ENCODE measurements around the gene GJC1. TPM values are rescaled to one million over a fixed set of nuclear protein-coding genes. Genes with fewer than 3 reads are reported as not detected.
A peak's percentile ranks its signal among the peaks of the same experiment; 100 is the strongest.
"Not testable (repeated sequence)": the region's sequence is repeated elsewhere in the genome, so short reads cannot be mapped to it uniquely, and the experiment has no call there.

GJC1 gene
- polyA plus RNA-seq, 1 donor: 8.2 TPM

DNA sequence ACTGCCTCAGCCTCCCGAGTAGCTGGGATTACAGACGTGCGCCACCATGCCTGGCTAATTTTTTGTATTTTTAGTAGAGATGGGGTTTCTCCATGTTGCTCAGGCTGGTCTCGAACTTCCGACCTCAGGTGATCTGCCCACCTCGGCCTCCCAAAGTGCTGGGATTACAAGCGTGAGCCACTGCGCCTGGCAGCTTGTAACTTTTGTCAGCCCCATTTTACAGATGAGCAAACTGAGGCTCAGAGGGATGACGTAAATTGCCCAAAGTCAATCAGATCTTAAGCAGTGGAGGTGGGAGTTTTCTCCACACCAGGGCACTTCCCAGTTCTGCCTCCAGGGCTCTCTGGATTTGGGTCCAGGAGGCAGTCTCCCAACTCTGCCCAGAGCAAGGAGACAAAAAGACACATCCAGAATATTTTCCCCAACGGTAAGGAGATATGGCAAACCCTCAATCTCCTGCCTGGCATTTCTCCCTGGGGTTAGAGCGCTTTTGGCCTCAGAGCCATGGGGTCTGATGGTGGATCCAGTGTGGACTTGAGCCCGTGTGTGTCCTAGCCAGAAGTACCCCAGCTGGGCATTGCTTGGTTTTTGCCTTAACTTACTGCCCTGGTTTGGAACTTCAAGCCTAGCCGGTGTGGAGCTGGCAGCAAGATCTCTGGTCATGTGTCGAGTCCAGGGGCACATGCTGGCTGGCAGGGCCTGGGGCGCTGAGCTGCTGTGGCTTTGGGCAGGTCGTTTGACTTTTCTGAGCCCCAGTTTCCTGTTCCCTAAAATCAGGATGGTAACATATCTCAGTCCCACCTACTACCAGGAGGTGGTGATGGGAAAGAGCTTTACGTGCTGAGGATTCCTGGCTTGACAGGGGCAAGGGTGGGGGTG, 67.9 kb downstream of the GJC1 start:
- WGBS (ENCODE audit: insufficient coverage, low lambda C conversion rate): no CpG with 5 or more reads among the region's 17 CpGs
- peaks cover 57% of the 10 kb centered on the region for H3K27me3 ChIP-seq (ENCODE audit: control insufficient read depth, insufficient read depth, low read length)

DNA sequence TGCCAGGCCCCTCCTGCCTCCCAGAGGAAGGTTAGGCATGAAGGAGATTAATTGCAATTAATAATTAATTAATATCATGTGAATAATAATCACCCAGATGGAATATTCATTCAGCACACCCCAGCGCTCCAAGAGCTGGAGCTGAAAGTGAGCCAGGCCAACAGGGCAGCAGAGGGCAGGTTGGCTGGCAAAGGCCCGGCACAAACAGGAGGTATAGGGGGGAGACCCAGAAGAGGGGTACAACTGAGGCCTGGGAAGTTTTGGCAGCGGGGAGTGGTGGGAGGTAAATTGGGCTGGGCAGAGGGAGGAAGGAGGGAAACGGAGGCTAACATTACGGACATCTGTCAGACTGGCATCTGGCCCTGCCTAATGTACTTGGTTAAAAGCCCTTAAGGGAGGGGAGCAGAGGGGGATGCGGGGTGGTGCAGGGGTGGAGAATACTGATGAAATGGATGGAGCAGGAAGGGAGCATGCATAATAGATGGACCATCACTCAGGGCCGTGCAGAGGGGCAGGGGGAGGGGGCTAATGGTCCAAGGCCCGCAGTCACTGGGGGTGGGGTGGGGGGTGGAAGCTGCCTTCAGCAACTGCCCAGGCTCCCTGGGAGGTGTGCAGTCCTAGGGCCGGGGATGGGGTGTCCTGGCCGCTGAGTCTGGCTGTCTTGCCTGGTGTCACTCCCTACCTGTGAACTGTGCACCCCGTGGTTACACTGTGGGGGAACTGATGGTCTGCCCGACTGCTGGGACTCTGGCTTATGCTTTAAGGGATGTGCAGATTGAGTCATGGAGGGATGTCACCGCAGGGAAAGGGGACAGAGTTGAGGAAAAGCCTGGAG, 69.4 kb downstream of the GJC1 start:
- Histone ChIP-seq H3K4me3 (ENCODE audit: low read length) (no peak overlapping the region), H3K27me3 (ENCODE audit: control insufficient read depth, insufficient read depth, low read length) (peaks cover 52% of the 10 kb centered on the region), H3K4me1 (ENCODE audit: control insufficient read depth, insufficient read depth, low read length) (peaks cover 6% of the 10 kb centered on the region), H3K36me3 (ENCODE audit: control insufficient read depth, insufficient read depth, low read length) (no peaks in the 10 kb centered on the region), H3K9me3 (ENCODE audit: control insufficient read depth, low read depth, low read length) (peaks cover 2% of the 10 kb centered on the region), H3K27ac (ENCODE audit: low read length) (no peak overlapping the region)
- no CpG with 5 or more reads among the region's 13 CpGs for WGBS (ENCODE audit: insufficient coverage, low lambda C conversion rate)
- DNase-seq: no peak

More for the DNA sequence above, 67.9 kb downstream of the GJC1 start:
- H3K4me1 ChIP-seq (ENCODE audit: control insufficient read depth, insufficient read depth, low read length): peaks cover 6% of the 10 kb centered on the region
- no peaks in the 10 kb centered on the region for H3K36me3 ChIP-seq (ENCODE audit: control insufficient read depth, insufficient read depth, low read length)
- no peak for DNase-seq
- H3K9me3 ChIP-seq (ENCODE audit: control insufficient read depth, low read depth, low read length): peaks cover 2% of the 10 kb centered on the region
- no peak overlapping the region for H3K4me3 ChIP-seq (ENCODE audit: low read length)
- no peak overlapping the region for H3K27ac ChIP-seq (ENCODE audit: low read length)

DNA sequence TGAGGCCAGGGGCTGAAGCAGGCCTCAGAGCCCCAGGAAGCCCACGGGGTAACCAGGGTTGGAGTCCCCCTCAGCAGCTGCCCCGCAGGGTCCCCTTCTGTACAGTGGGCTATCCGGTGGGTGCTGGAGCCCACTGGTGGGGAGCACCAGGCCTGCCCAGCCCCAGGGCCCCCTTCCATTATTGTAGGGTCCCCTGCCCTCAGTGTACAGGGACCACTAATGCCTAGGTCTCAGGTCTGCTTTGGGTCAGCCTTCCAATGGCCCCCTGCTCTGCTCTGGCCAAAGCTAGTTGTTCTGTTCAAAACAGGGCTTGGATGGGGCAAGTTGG, 70.2 kb downstream of the GJC1 start:
- no CpG with 5 or more reads among the region's 3 CpGs for WGBS (ENCODE audit: insufficient coverage, low lambda C conversion rate)
- Histone ChIP-seq H3K9me3 (ENCODE audit: control insufficient read depth, low read depth, low read length) (peaks cover 2% of the 10 kb centered on the region), H3K4me3 (ENCODE audit: low read length) (peak overlapping the region; percentile 21), H3K27ac (ENCODE audit: low read length) (no peak overlapping the region), H3K36me3 (ENCODE audit: control insufficient read depth, insufficient read depth, low read length) (no peaks in the 10 kb centered on the region), H3K27me3 (ENCODE audit: control insufficient read depth, insufficient read depth, low read length) (peaks cover 51% of the 10 kb centered on the region), H3K4me1 (ENCODE audit: control insufficient read depth, insufficient read depth, low read length) (peaks cover 6% of the 10 kb centered on the region)
- no peak for DNase-seq

- peaks cover 6% of the 10 kb centered on the region for H3K4me1 ChIP-seq (ENCODE audit: control insufficient read depth, insufficient read depth, low read length)
- H3K36me3 ChIP-seq (ENCODE audit: control insufficient read depth, insufficient read depth, low read length): no peaks in the 10 kb centered on the region
- no CpG with 5 or more reads among the region's 60 CpGs for WGBS (ENCODE audit: insufficient coverage, low lambda C conversion rate)
- H3K9me3 ChIP-seq (ENCODE audit: control insufficient read depth, low read depth, low read length): peaks cover 2% of the 10 kb centered on the region
- no peak overlapping the region for H3K27ac ChIP-seq (ENCODE audit: low read length)
- H3K27me3 ChIP-seq (ENCODE audit: control insufficient read depth, insufficient read depth, low read length): peaks cover 48% of the 10 kb centered on the region
- no peak for DNase-seq
- peak overlapping the region; percentile 21 for H3K4me3 ChIP-seq (ENCODE audit: low read length)
Measured at GRCh38 chr17:44759086-44759915, 70.8 kb downstream of the GJC1 start.

DNA sequence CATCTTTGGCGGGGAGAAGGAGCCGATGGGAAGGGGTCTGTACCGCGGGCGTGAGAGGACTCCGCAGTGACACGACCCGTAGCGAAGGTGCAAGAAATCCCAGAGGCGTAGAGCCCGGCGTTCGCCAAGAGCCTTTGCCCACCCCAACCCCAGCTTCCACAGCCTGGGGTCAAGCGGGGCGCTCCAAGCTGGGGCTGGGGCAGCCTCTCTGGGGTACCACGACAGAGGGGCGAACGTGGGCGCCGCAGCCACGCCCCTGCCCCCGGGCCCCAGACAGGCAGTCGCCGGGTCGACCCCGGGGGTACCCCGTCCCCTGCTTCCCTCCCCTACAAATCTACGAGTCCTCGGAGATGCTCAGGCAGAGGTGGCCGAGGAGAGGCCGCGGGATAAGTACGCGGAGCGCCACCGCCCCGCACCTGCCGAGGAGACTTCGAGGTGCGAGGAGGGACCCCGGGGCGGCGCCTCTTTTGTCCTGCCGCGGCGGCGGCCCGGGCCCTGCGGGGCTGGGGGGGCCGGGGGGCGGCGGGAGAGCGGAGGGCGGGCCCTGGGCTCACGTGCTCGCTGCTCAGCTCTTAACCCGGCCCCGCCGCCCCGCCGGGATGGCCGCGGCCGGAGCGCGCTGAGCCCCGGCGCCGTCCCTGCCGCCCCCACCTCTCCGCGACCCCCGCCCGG, 71.5 kb downstream of the GJC1 start, which contains the start of gene ADAM11:
ADAM11 (plus strand) TSS at position 575 of the 672 bp plus-strand sequence. CDS start 212 bp downstream, outside the sequence.
- Histone ChIP-seq H3K4me3 (ENCODE audit: low read length) (peak within 1 kb of the TSS; percentile 21), H3K9me3 (ENCODE audit: control insufficient read depth, low read depth, low read length) (peaks cover 2% of the 10 kb centered on the region), H3K27ac (ENCODE audit: low read length) (no peak within 1 kb of the TSS), H3K27me3 (ENCODE audit: control insufficient read depth, insufficient read depth, low read length) (peaks cover 46% of the 10 kb centered on the region), H3K36me3 (ENCODE audit: control insufficient read depth, insufficient read depth, low read length) (no peaks in the 10 kb centered on the region), H3K4me1 (ENCODE audit: control insufficient read depth, insufficient read depth, low read length) (peaks cover 6% of the 10 kb centered on the region)
- no peak for DNase-seq
- no CpG with 5 or more reads among the region's 74 CpGs for WGBS (ENCODE audit: insufficient coverage, low lambda C conversion rate)

DNA sequence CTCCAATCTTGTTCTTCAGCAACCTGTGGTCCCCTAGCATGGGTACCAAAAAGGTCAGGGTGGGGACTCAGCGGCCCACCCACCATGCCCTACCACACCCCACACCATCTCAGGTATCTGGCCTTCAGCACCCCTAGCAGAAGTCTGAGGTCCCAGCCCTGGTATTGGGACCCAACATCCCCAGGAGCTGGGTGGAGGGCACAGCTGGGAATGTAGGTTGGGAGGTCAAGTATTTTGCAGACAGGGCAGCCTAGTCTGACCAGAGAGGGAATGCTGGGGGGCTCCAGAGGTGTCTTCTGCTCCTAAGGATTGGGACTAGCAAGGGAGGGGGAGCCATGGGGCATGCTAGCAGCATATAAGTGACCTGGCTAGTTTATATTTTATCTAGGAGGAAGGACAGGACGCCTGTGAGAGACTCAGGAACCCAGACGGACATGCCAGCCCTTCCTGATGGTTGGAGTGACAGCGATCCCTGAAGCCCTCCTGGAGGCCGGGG, 72.1 kb downstream of the GJC1 start:
- Histone ChIP-seq H3K27ac (ENCODE audit: low read length) (no peak overlapping the region), H3K4me1 (ENCODE audit: control insufficient read depth, insufficient read depth, low read length) (peaks cover 6% of the 10 kb centered on the region), H3K4me3 (ENCODE audit: low read length) (no peak overlapping the region), H3K9me3 (ENCODE audit: control insufficient read depth, low read depth, low read length) (peaks cover 2% of the 10 kb centered on the region), H3K27me3 (ENCODE audit: control insufficient read depth, insufficient read depth, low read length) (peaks cover 46% of the 10 kb centered on the region), H3K36me3 (ENCODE audit: control insufficient read depth, insufficient read depth, low read length) (no peaks in the 10 kb centered on the region)
- no peak for DNase-seq
- no CpG with 5 or more reads among the region's 5 CpGs for WGBS (ENCODE audit: insufficient coverage, low lambda C conversion rate)

DNA sequence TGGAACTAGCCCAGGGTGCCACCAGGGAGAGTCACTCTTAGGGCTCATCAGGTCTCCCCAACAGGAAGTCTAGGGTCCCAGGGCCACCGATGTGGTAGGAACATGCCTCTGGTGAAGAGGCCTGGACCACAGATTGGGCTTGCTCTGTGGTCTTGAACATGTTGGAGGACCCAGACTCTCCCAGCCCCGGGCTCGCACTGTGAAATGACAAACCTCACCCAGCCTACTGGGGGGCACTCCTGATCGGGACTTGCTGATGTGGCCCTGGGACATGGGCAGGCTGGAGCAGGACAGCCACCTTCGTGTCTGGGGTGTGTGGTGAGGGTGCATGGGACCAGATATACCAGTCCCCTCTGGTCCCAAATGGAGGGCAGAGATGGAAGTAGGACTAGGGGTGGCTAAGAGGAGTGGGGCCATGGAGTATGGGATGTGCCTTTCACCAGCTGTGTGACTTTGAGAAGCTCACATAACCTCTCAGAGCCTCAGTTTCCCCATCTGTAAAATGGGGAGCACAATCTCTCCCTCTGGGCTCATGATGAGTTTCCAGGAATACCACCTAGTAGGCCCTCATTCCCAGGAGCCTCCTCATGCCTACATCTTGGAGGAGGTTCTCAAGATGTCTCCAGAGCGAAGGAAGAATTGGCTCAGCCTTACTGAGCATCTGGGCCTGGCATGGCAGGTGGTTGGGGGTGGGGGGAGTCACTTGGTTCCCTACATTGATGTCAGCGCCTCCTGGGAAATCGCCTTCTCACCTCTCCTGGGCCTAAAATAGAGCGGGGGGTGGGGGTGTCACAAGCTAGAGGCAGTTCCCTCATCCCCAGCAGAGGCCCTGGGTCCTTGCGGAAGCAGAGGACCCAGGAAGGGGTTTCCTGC, 72.8 kb downstream of the GJC1 start:
- Histone ChIP-seq H3K9me3 (ENCODE audit: control insufficient read depth, low read depth, low read length) (peaks cover 2% of the 10 kb centered on the region), H3K27me3 (ENCODE audit: control insufficient read depth, insufficient read depth, low read length) (peaks cover 44% of the 10 kb centered on the region), H3K4me1 (ENCODE audit: control insufficient read depth, insufficient read depth, low read length) (peaks cover 6% of the 10 kb centered on the region), H3K4me3 (ENCODE audit: low read length) (no peak overlapping the region), H3K27ac (ENCODE audit: low read length) (no peak overlapping the region), H3K36me3 (ENCODE audit: control insufficient read depth, insufficient read depth, low read length) (no peaks in the 10 kb centered on the region)
- WGBS (ENCODE audit: insufficient coverage, low lambda C conversion rate): no CpG with 5 or more reads among the region's 10 CpGs
- no peak for DNase-seq

DNA sequence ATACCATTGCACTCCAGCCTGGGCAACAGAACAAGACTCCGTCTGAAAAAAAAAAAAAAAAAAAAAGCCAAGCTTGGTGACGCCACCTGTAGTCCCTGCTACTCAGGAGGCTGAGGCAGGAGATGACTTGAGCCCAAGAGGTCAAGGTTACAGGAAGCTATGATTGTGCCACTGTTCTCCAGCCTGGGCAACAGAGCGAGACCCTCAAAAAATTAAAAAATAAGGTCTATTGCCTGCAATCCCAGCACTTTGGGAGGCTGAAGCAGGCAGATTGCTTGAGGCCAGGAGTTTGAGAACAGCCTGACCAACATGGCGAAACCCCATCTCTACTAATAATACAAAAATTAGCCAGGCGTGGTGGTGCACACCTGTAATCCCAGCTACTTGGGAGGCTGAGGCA, 74.9 kb downstream of the GJC1 start:
- not testable (repeated sequence) for H3K27ac ChIP-seq (ENCODE audit: low read length); H3K4me3 ChIP-seq (ENCODE audit: low read length); H3K9me3 ChIP-seq (ENCODE audit: control insufficient read depth, low read depth, low read length); H3K36me3 ChIP-seq (ENCODE audit: control insufficient read depth, insufficient read depth, low read length); H3K4me1 ChIP-seq (ENCODE audit: control insufficient read depth, insufficient read depth, low read length); DNase-seq
- peaks cover 27% of the 10 kb centered on the region for H3K27me3 ChIP-seq (ENCODE audit: control insufficient read depth, insufficient read depth, low read length)
- no CpG with 5 or more reads among the region's 5 CpGs for WGBS (ENCODE audit: insufficient coverage, low lambda C conversion rate)

GRCh38 chr17:44754276-44754675, 75.8 kb downstream of the GJC1 start:
- no peak for DNase-seq
- no peak overlapping the region for H3K4me3 ChIP-seq (ENCODE audit: low read length)
- no CpG with 5 or more reads among the region's 7 CpGs for WGBS (ENCODE audit: insufficient coverage, low lambda C conversion rate)
- no peaks in the 10 kb centered on the region for H3K9me3 ChIP-seq (ENCODE audit: control insufficient read depth, low read depth, low read length)
- peaks cover 3% of the 10 kb centered on the region for H3K36me3 ChIP-seq (ENCODE audit: control insufficient read depth, insufficient read depth, low read length)
- H3K27me3 ChIP-seq (ENCODE audit: control insufficient read depth, insufficient read depth, low read length): peaks cover 18% of the 10 kb centered on the region
- H3K27ac ChIP-seq (ENCODE audit: low read length): no peak overlapping the region
- peaks cover under 1% of the 10 kb centered on the region for H3K4me1 ChIP-seq (ENCODE audit: control insufficient read depth, insufficient read depth, low read length)

Data from large intestine (tissue), 3 donors.